ENCODE measurements around the gene SYNRG.

Gene SYNRG

GRCh38 chr17:37585066-37585465 is 24.2 kb downstream of the SYNRG start (continued):
- TF ChIP-seq REPIN1 (tag by site-specific recombination; IDR thresholded peaks at IDR 0.05; ENCODE audit: low read depth) = no peak
- no peak for TF ChIP-seq ZNF274 (IDR thresholded peaks at IDR 0.05; ENCODE audit: low read length)
- no peak for TF ChIP-seq ZNF274 (tag by site-specific recombination; IDR thresholded peaks at IDR 0.05; ENCODE audit: borderline replicate concordance)
- TF ChIP-seq GLIS2 (tag by site-specific recombination; IDR thresholded peaks at IDR 0.05) = no peak
- TF ChIP-seq BCL11A (tag by site-specific recombination; IDR thresholded peaks at IDR 0.05; ENCODE audit: low read depth) = no peak
- TF ChIP-seq PRDM6 (tag by site-specific recombination; IDR thresholded peaks at IDR 0.05) = no peak
- no peak for TF ChIP-seq GLI2 (tag by site-specific recombination; IDR thresholded peaks at IDR 0.05; ENCODE audit: borderline replicate concordance, low read depth)
- TF ChIP-seq ZNF544 (tag by site-specific recombination; IDR thresholded peaks at IDR 0.05) = no peak
- TF ChIP-seq ZNF132 (tag by site-specific recombination; IDR thresholded peaks at IDR 0.05; ENCODE audit: borderline replicate concordance) = no peak

DNA sequence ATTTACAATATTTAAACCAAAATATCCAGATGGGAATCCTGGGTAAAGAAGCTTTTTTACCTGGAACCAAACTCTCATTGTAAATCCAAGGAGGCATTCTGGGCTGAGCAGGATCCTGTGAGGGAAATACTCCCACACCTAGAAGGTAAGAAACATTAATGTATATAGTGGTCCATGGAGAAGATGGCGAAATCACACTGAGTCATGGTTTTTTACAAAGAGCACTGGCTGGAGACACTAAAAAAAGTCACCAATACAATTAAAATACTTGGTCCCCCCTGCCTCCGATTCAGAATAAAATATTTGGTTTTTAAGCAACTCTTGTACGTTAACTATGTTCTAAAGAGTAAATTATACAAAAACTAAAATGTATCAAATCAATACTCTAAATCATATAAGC is 32.9 kb downstream of the SYNRG start:
- CTCF ChIA-PET = no interaction called here
- Histone ChIP-seq H3K4me3 (ENCODE audit: low read depth, low read length) (no peak overlapping the region), H3K36me3 (ENCODE audit: control insufficient read depth in 2 of 2, insufficient read depth in 1 of 2, low read length in 2 of 2) (peaks cover 48 to 54% of the 10 kb centered on the region in 2 experiments), H3K9me3 (ENCODE audit: control insufficient read depth, insufficient read depth, low read depth, low read length) (no peaks in the 10 kb centered on the region), H3K27ac (ENCODE audit: extremely low read depth, low read depth, low read length) (no peak overlapping the region), H3K4me1 (ENCODE audit: control insufficient read depth, insufficient read depth, low read length) (no peaks in the 10 kb centered on the region)
- no peak for TF ChIP-seq ZNF2 (tag by site-specific recombination; IDR thresholded peaks at IDR 0.05)
- TF ChIP-seq ZNF292 (tag by site-specific recombination; IDR thresholded peaks at IDR 0.05; ENCODE audit: borderline replicate concordance, low read depth) = no peak
- no peak for TF ChIP-seq PRDM1 (tag by site-specific recombination; IDR thresholded peaks at IDR 0.05)
- no peak for TF ChIP-seq ZNF747 (tag by site-specific recombination; IDR thresholded peaks at IDR 0.05)
- TF ChIP-seq, protein P1, sequence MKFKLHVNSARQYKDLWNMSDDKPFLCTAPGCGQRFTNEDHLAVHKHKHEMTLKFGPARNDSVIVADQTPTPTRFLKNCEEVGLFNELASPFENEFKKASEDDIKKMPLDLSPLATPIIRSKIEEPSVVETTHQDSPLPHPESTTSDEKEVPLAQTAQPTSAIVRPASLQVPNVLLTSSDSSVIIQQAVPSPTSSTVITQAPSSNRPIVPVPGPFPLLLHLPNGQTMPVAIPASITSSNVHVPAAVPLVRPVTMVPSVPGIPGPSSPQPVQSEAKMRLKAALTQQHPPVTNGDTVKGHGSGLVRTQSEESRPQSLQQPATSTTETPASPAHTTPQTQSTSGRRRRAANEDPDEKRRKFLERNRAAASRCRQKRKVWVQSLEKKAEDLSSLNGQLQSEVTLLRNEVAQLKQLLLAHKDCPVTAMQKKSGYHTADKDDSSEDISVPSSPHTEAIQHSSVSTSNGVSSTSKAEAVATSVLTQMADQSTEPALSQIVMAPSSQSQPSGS (tag by site-specific recombination; IDR thresholded peaks at IDR 0.05; ENCODE audit: low read depth) = no peak
- no peak for TF ChIP-seq ZNF670 (tag by site-specific recombination; IDR thresholded peaks at IDR 0.05; ENCODE audit: low read depth)
- no peak for TF ChIP-seq ZNF223 (tag by site-specific recombination; IDR thresholded peaks at IDR 0.05)
- no peak for TF ChIP-seq ZBTB48 (tag by site-specific recombination; IDR thresholded peaks at IDR 0.05)
- no peak for TF ChIP-seq ZFP69B (tag by site-specific recombination; IDR thresholded peaks at IDR 0.05)
- TF ChIP-seq ZNF600 (tag by site-specific recombination; IDR thresholded peaks at IDR 0.05) = no peak
- TF ChIP-seq OVOL3 (tag by site-specific recombination; IDR thresholded peaks at IDR 0.05) = no peak
- TF ChIP-seq ZNF530 (tag by site-specific recombination; IDR thresholded peaks at IDR 0.05; ENCODE audit: low read depth) = no peak
- TF ChIP-seq ZNF37A (tag by site-specific recombination; IDR thresholded peaks at IDR 0.05) = no peak
- TF ChIP-seq ZNF248 (tag by site-specific recombination; IDR thresholded peaks at IDR 0.05) = no peak
- no peak for TF ChIP-seq ZNF433 (tag by site-specific recombination; IDR thresholded peaks at IDR 0.05; ENCODE audit: low read depth)
- no peak for TF ChIP-seq ZNF350 (tag by site-specific recombination; IDR thresholded peaks at IDR 0.05)
- no peak for TF ChIP-seq GLIS2 (tag by site-specific recombination; IDR thresholded peaks at IDR 0.05)
- no peak for TF ChIP-seq HOXD13 (CRISPR knock-in tag; IDR thresholded peaks at IDR 0.05; ENCODE audit: borderline replicate concordance)
- POLR2A ChIA-PET = no interaction called here
